22Rv1 (cell line): Measurements from ENCODE around the gene RPL36AL.

ENCODE experiments used
- H3K27ac ChIP-seq: fragments of 450-650 bp; 2 replicates; pipeline ENCODE4 v1.5.1; 2017
- ZFX ChIP-seq: fragments of 450-650 bp; IDR thresholded peaks from 2 replicates; pipeline ENCODE4 v1.6.1; 2017; ENCODE audit warnings: antibody characterized with exemption, borderline replicate concordance
- TF ChIP-seq, protein P1 (sequence below): fragments of 450-650 bp; IDR thresholded peaks from 2 replicates; pipeline ENCODE4 v1.5.1; 2017; ENCODE audit warnings: mild to moderate bottlenecking

Gene RPL36AL

DNA sequence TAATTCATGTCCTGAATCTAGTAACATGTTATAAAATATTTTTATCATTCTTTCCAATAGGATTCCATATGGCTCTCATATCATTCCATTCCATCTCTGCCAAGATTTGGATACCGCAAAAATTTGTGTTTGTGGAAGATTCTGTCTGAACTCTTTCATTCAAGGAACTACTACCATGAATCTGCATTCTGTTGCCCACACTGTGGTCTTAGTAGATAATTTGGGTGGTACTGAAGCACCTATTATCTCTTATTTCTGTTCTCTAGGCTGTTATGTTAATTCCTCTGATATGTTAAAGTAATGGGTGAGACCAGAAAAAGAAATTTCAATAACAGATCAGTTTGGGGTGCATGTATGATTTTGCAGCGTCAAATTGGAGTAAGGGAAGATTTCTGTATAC lies 6.2 kb downstream of the RPL36AL start:
- no peak overlapping the region for H3K27ac ChIP-seq
- TF ChIP-seq ZFX: no peak
- TF ChIP-seq, protein P1, sequence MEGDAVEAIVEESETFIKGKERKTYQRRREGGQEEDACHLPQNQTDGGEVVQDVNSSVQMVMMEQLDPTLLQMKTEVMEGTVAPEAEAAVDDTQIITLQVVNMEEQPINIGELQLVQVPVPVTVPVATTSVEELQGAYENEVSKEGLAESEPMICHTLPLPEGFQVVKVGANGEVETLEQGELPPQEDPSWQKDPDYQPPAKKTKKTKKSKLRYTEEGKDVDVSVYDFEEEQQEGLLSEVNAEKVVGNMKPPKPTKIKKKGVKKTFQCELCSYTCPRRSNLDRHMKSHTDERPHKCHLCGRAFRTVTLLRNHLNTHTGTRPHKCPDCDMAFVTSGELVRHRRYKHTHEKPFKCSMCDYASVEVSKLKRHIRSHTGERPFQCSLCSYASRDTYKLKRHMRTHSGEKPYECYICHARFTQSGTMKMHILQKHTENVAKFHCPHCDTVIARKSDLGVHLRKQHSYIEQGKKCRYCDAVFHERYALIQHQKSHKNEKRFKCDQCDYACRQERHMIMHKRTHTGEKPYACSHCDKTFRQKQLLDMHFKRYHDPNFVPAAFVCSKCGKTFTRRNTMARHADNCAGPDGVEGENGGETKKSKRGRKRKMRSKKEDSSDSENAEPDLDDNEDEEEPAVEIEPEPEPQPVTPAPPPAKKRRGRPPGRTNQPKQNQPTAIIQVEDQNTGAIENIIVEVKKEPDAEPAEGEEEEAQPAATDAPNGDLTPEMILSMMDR: no peak

DNA sequence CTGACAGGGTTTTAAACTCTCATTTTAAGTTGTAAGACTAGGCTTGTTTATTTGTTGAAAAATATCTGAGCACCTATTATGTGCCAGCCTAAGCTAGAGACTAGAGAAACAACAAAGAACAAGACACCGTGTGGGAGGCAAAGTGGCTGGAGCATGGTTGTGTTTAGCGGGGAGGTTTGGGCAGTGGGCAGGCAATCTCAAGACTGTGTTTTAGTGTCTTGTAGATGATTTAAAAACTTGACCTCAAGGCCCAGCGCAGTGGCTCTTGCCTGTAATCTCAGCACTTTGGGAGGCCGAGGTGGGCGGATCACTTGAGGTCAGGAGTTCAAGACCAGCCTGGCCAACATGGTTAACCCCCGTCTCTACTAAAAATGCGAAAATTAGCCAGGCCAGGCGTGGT lies 7.8 kb downstream of the RPL36AL start:
- no peak for TF ChIP-seq ZFX
- TF ChIP-seq, protein P1: no peak
- no peak overlapping the region for H3K27ac ChIP-seq

DNA sequence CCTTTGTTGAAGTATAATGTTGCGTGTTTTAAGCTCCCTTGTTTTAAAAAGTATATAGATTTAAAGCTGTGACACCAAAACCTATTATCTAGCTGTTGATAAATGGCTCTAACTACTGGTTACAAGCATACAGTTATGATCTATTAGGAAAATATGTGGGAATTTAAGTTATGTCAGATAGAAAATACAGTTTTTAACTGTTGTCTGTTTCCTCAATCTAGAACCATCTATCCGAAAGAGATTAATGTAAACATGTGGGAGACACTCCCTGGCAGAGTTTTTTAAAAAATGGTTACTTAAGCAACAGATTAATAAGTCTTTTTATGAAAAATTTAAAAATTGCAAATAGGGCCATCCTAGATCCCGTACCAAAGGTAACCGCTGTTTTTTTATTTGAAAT lies 8.2 kb downstream of the RPL36AL start:
- H3K27ac ChIP-seq: no peak overlapping the region
- no peak for TF ChIP-seq ZFX
- TF ChIP-seq, protein P1: no peak

DNA sequence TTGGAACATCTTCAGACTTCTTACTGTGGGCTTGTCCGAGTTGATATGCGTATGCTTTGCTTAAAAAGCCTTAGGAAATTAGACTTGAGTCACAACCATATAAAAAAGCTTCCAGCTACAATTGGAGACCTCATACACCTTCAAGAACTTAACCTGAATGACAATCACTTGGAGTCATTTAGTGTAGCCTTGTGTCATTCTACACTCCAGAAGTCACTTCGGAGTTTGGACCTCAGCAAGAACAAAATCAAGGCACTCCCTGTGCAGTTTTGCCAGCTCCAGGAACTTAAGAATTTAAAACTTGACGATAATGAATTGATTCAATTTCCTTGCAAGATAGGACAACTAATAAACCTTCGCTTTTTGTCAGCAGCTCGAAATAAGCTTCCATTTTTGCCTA lies 12.8 kb downstream of the RPL36AL start:
- no peak for TF ChIP-seq ZFX
- TF ChIP-seq, protein P1: no peak
- H3K27ac ChIP-seq: no peak overlapping the region

DNA sequence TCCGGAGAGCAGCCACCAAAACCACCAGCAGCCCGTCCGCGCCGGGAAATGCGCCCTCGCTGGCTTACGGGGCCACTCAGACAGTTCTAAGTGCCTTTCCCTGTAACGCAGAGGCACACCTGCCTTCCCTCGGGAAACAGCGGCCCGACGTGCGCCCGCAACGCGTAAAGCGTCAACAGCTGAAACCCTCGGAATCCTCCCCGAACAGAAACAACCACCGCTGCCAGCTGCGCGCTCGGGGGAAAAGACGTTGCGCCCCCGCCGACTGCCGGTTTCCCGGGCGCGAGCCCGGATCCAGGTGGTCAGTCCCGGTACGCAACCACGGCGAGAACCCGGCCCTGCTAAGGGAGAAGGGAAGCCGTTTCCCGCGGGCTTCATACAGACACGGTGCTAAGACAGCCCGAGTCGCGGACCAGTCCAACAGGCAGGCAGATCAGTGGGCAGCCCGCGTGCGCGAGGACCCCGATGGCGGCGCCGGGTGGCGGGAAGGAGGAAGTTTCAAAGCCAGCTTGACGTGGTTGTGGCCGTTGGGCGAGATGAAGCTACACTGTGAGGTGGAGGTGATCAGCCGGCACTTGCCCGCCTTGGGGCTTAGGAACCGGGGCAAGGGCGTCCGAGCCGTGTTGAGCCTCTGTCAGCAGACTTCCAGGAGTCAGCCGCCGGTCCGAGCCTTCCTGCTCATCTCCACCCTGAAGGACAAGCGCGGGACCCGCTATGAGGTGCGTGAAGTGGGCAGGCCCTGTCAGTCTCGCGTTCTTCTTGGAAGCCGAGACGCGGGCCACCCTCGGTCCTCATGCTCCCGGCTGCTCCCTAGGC lies 21.7 kb downstream of the RPL36AL start, which contains the start of gene LRR1:
Gene LRR1, plus strand, starts transcription at position 456 of the 816 bp plus-strand sequence. Its CDS starts 81 bp downstream, at position 537.
- peak within 1 kb of the TSS; percentile 98 for H3K27ac ChIP-seq
- TF ChIP-seq, protein P1: no peak; the same call in 1 of the 2 replicates
- no peak for TF ChIP-seq ZFX

DNA sequence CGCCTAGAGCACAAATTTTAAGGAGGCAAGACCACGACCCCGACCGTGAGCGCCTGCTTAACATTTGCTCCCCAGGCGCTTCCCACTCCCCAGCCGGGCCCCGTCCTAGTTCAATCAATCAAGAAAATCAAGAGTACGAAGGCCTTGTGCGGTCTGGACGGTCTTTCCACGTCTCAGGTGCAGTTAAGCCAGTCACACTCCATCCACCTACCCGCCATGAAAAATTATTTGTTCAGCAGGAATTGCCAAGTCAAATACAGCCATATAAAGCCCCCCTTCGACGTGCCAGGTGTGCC lies 22.3 kb downstream of the RPL36AL start:
- no peak for TF ChIP-seq ZFX
- TF ChIP-seq, protein P1: no peak

DNA sequence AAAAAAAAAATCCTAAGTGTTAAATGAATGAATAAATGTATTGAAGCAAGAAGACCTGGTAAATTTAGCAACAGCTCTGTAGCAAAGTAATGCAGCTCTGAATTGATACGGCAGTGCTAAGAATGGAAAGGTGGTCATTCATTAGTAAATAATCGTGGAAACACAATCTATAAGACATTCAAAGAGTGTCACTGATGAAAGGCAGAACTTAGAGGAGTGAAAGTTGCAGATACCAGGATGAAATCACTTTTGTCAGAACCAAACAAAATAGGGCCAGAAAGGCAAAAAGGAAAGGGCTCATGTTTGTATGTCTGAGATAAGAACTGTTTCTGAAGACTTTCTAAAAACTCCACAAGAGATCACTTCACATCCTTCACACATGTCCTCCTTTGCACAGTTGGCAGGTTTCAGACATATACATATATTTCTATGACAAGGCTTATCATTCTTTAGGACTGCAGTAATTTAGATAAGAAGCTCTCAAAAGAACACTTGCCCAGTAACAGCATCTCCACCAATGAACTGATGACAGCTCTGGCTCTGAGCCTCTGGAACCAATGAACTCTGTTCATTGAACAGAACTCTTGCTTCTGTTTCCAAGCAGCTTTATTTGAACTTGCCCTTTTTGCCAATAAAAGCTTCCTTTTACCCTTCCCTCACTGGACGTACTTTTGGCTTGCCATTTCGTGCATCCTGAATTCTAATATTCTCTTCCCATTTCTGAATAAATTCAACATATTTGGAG lies 25.9 kb downstream of the RPL36AL start:
- 0 out of 2 replicates have a peak overlapping the region, but pooled peaks have one; percentile 7 for H3K27ac ChIP-seq

More for the DNA sequence above, 22.3 kb downstream of the RPL36AL start:
- H3K27ac ChIP-seq: peak overlapping the region; percentile 98

More for the DNA sequence above, 25.9 kb downstream of the RPL36AL start:
- TF ChIP-seq, protein P1: no peak
- no peak for TF ChIP-seq ZFX
